Measurements from ENCODE around the gene CRIP2.

CRIP2 gene

GRCh38 chr14:105427936-105428485 is 46.6 kb upstream of the CRIP2 start:
- Histone ChIP-seq H3K36me3 (no peaks in the 10 kb centered on the region), H3K9me3 (no peaks in the 10 kb centered on the region)
- no peak for TF ChIP-seq CTCF (IDR thresholded peaks at IDR 0.05)

GRCh38 chr14:105430042-105430441 is 44.6 kb upstream of the CRIP2 start:
- Histone ChIP-seq H3K36me3 (no peaks in the 10 kb centered on the region), H3K9me3 (no peaks in the 10 kb centered on the region), H3K27ac (no peak overlapping the region), H3K4me1 (ENCODE audit: control insufficient read depth in 1 of 2, insufficient read depth in 1 of 2, low read depth in 1 of 2, low read length in 1 of 2) (no peaks in the 10 kb centered on the region), H3K27me3 (no peaks in the 10 kb centered on the region), H3K4me3 (ENCODE audit: low read depth in 1 of 2, low read length in 1 of 2) (no peak overlapping the region)
- TF ChIP-seq CTCF (IDR thresholded peaks at IDR 0.05): no peak

More at GRCh38 chr14:105427936-105428485, 46.6 kb upstream of the CRIP2 start:
- H3K27me3 ChIP-seq: no peaks in the 10 kb centered on the region
- no peaks in the 10 kb centered on the region for H3K4me1 ChIP-seq (ENCODE audit: control insufficient read depth in 1 of 2, insufficient read depth in 1 of 2, low read depth in 1 of 2, low read length in 1 of 2)
- H3K27ac ChIP-seq: no peak overlapping the region
- no peak overlapping the region for H3K4me3 ChIP-seq (ENCODE audit: low read depth in 1 of 2, low read length in 1 of 2)

- no peaks in the 10 kb centered on the region for H3K4me1 ChIP-seq (ENCODE audit: control insufficient read depth in 1 of 2, insufficient read depth in 1 of 2, low read depth in 1 of 2, low read length in 1 of 2)
- H3K4me3 ChIP-seq (ENCODE audit: low read depth in 1 of 2, low read length in 1 of 2): no peak overlapping the region
- no peaks in the 10 kb centered on the region for H3K9me3 ChIP-seq
- H3K27me3 ChIP-seq: no peaks in the 10 kb centered on the region
- no peak overlapping the region for H3K27ac ChIP-seq
- TF ChIP-seq CTCF (IDR thresholded peaks at IDR 0.05): no peak
- H3K36me3 ChIP-seq: no peaks in the 10 kb centered on the region
These were observed 44.1 kb upstream of the CRIP2 start for GRCh38 chr14:105430565-105430964.

GRCh38 chr14:105431256-105431655 is 43.4 kb upstream of the CRIP2 start:
- no peak for TF ChIP-seq CTCF (IDR thresholded peaks at IDR 0.05)
- H3K27ac ChIP-seq: no peak overlapping the region

GRCh38 chr14:105432657-105433056 is 42.0 kb upstream of the CRIP2 start:
- Histone ChIP-seq H3K27ac (no peak overlapping the region), H3K4me3 (ENCODE audit: low read depth in 1 of 2, low read length in 1 of 2) (no peak overlapping the region), H3K9me3 (no peaks in the 10 kb centered on the region), H3K4me1 (ENCODE audit: control insufficient read depth in 1 of 2, insufficient read depth in 1 of 2, low read depth in 1 of 2, low read length in 1 of 2) (no peaks in the 10 kb centered on the region), H3K27me3 (no peaks in the 10 kb centered on the region), H3K36me3 (no peaks in the 10 kb centered on the region)
- no peak for TF ChIP-seq CTCF (IDR thresholded peaks at IDR 0.05)

More at GRCh38 chr14:105431256-105431655, 43.4 kb upstream of the CRIP2 start:
- no peaks in the 10 kb centered on the region for H3K36me3 ChIP-seq
- no peaks in the 10 kb centered on the region for H3K27me3 ChIP-seq
- H3K9me3 ChIP-seq: no peaks in the 10 kb centered on the region
- no peaks in the 10 kb centered on the region for H3K4me1 ChIP-seq (ENCODE audit: control insufficient read depth in 1 of 2, insufficient read depth in 1 of 2, low read depth in 1 of 2, low read length in 1 of 2)
- no peak overlapping the region for H3K4me3 ChIP-seq (ENCODE audit: low read depth in 1 of 2, low read length in 1 of 2)
